Activated CD4-positive, CD25-positive, alpha-beta regulatory T cell treated with anti-CD3 and anti-CD28 coated beads, Interleukin-2, amount 50 U/mL, for 72 hours (primary cell): ENCODE measurements around the gene PLA2G2F.

Experiments
- DNase-seq: peaks from one replicate; pipeline ENCODE4 v3.0.0; 2021

PLA2G2F gene

DNA sequence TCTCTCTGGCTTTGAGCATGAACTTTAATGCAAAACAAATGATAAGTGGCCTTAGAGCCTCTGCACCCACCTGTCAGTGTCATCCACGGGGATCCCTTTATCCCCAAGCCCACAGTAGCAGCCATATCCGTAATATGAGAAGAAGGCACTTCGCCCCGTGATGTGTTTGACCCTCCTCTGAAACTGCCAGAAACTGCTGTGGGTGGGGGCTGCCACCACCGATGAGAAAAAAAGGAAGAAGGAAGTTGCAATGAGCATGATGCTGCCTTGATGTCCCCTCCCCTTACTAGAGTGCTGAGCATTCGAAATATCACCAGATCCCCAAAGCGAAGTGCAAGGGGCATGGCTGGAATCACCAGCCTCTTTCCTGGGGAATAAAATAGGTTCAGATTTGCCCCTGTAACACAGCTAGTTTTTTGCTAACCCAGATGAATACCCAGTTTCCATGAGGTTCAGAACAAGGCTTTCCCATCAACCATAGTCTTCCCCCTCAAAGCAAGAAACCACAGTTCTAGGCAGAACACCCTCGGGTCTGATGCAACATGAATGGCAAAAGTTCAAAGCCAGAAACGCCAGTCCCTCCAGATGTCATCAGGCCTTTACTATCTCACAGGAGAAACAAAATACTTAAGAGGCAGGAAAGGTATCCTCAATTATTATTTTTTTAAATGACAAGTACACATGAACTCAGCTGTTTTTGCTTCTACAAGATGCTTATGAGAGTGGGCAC is 36.0 kb downstream of the PLA2G2F start:
- no peak for DNase-seq

DNA sequence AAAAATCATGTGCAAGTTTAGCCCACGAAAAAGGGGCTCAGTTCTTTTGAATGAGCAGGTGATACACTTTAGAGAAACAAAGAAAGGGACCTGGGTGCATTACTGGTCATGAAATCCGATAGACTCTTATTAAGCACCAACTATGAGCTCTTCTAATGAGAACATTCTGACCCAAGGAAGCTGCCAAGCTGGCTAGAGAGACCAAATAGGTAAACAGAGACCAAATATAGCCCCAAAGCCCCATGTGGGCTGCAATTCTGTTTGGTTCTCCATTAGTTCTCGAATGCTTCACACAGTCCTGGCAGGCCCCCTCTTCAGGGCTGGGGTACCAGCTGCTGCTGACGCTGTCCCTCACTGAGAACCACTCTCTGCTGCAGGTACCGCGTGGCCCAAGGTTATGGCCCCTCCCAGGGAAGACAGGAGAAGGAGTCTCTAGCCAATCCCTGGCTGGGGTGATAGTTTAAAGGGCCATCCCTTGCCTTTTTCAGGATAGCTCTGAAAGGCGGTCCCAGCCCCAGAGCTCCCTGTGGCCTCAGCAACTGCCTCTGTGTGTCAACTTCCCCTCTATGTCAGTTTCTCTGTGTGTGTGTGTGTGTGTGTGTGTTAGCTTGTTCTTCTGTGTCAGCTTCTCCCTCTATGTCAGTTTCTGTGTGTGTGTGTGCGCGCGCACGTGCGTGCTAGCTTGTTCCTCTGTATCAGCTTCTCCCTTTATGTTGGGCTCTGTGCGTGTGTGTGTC is 39.7 kb downstream of the PLA2G2F start:
- DNase-seq: no peak

DNA sequence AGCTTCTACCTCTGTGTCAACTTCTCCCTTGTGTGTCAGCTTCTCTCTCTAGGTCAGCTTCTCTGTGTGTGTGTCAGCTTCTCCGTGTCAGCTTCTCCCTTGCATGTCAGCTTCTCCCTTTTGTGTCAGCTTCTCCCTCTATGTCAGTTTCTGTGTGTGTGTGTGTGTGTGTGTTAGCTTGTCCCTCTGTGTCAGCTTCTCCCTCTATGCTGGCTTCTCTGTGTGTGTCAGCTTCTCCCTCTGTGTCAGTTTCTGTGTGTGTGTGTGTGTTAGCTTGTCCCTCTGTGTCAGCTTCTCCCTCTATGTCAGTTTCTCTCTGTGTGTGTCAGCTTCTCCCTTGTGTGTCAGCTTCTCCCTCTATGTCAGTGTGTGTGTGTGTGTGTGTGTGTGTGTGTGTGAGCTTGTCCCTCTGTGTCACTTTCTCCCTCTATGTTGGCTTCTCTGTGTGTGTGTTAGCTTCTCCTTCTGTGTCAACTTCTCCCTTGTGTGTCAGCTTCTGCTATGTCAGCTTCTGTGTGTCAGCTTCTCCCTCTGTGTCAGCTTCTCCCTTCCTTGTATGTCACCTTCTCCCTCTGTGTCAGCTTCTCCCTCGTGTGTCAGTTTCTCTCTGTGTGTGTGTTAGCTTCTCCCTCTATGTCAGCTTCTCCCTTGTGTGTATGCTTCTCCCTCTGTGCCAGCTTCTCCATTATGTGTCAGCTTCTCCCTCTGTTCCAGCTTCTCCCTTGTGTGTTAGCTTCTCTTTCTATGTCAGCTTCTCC is 40.4 kb downstream of the PLA2G2F start:
- DNase-seq: no peak

DNA sequence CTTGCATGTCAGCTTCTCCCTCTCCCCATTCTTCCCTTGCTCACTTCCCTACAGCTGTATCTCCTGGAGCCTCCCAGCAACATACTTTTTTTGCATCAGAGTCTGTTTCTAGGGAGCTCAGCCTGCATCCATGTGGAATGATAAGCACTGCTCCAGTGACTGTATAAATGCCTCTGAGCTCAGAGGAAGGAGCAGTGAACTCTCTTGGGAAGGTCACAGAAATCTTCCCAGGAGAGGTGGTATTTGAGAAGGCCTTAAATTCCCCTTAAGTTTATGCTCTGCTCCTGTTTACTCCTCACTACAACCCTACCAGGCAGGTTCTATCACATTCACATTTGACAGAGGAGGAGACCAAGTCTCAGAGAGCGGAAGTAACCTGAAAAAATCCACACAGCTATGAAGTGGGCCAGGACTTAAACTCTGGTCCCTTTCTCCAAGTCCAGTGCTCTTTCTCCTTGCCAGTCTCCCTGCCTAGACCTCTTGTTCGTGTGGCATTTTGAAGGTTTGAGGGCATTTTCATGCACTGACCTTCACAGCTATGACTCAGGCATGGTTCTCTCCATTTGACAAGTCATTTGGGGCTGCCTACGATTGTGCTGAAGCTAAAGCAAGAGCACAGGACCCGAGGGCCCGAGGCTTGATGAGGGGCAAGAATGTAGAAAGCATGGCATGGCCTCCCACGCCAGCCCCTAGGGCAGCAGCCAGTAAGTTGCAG is 41.2 kb downstream of the PLA2G2F start:
- no peak for DNase-seq

DNA sequence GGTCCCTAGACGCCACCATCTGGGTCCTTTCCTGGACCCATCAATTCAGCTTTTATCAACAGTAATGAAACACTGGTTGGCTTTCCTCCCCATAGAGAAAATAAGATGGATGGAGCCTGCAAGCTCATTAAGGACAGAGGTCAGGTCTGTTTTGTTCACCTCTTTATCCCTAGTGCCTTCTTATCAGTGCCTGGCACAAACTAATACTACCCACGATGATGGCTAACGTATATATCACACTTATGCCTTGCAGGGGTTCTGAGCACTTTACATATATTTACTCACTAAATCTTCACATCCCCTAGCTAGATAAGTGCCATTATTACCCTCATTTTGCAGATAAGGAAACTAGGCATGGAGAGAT is 41.7 kb downstream of the PLA2G2F start:
- DNase-seq: no peak

DNA sequence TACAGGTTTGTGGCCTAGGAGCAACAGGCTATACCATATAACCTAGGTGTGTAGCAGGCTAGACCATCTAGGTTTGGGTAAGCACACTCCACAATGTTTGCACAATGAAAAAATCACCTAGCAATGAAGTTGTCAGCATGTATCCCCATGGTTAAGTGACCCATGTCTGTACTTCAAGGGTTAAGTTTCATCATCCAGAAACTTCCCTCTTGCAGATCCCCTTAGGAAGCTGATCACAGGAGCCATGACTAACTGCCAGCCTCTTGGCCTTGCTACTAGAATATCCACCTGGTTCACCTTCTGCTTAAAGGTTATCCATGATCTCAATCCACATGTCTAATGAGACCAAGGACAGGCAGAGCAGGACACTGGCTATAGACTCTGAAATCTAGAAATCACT is 43.3 kb downstream of the PLA2G2F start:
- no peak for DNase-seq

DNA sequence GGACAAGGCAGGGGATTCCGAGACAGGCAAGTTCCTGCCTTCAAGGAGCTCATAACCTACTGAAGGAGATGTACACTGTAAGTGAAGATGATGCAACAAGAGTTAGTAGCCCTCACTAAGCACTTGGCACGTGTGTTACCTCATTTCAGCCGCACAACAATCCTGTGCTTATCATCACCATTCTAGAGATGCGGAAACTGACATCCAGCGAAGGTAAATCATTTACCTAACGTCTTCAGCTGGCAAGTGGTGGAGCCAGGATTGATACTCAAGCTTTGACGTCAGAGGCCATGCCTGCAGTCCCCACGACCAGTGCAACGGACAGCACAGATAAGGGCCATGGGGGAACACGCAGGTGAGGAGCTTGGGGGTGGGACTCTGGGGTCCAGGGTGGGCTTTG is 43.9 kb downstream of the PLA2G2F start:
- DNase-seq: no peak

DNA sequence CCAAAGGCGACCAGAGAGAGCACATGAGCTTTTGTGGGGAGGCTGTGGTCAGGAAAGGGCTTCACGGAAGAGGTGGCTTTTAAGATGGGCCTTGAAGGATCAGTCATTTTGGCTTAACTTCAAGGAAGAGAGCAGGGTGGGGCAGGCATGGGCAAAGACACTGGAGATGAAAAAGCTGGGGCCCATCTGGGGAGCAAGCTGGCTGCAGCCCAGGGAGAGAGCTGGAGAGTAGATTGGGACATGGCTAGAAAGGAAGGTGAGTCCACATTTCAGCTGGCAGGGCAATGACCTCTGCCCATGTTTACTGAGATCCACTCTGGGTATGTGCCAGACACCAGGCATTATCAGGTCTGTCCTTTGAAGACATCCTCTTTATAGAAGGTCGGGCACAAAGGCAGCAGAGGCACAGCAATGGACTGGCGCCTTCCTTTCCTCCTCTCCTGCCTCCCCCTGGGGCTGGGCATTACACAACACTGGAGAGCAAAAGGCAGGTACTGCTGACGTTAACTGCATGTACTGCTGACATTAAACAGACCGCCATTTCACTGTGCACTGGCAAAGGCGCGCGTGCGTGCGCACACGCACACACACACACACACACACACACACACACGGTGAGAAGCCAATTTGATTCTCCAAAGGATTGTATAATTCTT is 44.6 kb downstream of the PLA2G2F start:
- DNase-seq: no peak

DNA sequence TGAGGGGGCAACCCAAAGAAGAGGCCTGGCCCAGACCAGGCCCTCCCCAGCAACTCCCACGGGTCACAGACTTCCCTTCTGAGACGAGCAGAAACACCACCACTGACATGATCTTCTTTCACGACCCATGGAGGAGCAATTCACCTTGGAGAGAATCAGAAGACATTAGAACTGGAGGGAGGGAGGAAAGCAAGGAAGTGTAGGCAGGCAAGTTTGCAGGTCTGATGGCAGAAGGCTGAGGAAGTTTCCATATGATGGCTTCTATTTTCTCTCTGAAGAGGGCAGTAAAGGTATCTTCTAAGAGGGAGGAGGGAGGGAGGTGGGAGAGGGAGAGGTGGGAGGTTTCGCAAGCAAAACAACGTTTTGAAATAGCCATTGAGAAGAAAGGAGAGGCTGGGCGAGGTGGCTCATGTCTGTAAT is 45.4 kb downstream of the PLA2G2F start:
- no peak for DNase-seq

DNA sequence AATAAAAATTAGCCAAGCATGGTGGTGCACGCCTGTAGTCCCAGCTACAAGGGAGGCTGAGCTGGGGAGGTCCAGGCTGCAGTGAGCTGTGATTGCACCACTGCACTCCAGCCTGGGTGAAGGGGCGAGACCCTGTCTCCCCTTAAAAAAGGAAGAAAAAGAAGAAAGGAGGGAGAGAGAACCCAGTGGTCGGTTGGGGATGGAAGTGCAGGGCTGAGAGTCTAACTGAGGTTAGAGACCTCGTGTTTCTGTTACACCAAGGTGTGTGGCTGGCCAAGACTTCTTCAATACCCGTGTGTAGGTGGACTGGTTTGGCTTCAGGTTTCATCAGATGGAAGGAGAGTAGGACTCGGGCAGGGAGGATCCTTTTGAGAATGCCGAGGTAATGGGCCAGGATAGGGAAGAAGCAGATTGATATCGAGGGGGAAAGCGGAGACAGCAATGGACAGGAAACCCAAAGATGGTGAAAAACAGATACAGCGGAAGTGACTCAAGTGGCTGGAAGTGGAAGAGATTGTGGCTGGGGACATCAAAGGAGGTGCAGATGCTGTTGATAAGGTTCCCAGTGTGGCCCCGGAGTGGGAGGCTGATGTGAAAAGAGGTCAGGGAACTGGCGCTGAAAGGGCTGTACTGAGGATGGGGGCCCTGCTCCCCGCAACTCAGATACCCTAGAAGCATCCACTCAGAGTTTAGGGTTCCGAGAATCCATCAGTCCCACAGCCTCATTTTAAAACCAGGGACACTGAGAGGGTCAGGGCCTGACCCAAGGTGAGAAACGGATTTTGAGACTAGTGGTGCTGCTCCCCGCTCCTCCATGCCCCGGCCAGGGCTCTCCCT is 46.1 kb downstream of the PLA2G2F start:
- peak; percentile 52 for DNase-seq

DNA sequence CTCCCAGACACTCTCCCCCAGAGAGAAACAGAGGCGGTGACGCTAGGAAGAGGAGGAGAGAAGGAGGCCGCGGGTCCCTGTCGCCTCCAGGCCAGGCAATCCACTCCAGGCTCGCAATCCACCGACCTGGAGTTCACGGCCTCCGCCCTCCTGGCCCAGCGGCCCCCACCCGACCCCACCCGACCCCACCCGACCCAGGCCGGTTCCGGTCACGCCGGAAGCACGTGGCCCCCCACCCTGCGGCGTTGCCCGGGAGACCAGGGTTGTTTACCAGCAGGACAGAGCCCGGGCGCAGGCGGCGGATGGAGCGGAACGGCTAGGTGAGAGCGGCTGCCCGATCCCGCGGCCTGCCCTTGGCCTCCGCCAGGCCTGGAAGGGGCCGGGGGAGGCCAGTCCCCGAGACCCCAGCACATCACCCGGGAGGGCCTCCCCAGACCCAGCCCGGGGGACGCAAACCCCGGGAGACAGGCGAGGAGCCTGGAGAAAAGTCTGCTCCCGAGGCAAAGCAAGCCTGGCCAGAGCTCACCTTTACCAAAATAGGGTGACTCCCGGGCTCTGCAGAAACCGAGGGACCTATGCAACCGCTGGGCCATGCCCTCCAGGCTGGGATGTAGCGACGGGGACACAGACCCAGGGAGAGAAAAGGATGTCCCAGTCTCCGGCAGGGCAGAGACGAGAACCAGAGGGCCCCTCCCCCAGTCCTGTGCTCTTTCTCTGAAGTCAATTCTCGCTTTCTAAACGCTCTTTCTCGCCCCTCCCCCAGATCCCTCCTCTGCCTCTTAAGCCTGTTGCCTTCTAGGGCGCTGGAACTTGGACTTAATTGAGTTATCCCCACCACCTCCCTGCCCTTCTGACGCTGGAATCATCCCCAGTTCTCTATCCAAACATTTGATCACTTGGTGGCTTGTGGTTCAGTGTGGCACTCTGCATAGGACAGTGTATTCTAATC is 47.0 kb downstream of the PLA2G2F start, which contains the start of the genes PLA2G2C and UBXN10:
Gene PLA2G2C (minus strand): TSS at position 685 of the 949 bp plus-strand sequence. CDS start 9,155 bp downstream, outside the sequence.
Gene UBXN10 (plus strand): TSS at position 263 of the 949 bp plus-strand sequence. CDS start 4,466 bp downstream, outside the sequence.
- DNase-seq: peak; percentile 55

DNA sequence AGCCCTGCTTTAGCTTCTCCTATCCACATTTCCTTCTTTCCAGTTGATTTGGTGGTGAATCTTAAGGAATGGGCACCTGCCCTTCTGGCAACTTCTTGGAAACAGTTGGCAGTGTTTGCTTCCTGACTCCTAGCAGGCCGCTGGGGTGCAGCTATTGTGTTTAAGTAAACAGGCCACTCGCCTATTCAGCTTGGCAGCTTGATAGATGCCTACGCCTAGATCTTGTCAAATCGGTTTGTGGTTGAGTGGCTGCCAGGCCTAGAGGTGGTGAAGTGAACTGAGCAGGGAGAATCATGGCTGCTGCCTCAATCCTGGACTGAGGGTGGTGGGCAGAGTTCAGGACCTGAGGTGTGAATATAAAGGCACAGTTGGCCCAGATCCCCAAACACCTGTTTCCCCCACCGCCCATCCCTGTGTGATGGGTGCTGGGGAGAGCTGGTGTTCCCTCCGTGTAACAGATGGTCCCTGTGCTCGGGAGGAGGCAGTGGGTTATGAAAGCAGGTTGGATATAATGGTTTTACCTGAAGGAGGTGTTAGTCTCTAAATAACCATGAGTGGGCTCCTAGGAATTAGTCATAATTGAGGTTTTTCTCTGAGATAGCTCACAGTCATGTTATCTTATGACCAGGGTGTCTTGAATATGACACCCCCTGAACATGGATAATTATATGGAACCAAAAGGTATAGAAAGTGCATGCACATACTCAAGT is 48.1 kb downstream of the PLA2G2F start:
- DNase-seq: no peak

DNA sequence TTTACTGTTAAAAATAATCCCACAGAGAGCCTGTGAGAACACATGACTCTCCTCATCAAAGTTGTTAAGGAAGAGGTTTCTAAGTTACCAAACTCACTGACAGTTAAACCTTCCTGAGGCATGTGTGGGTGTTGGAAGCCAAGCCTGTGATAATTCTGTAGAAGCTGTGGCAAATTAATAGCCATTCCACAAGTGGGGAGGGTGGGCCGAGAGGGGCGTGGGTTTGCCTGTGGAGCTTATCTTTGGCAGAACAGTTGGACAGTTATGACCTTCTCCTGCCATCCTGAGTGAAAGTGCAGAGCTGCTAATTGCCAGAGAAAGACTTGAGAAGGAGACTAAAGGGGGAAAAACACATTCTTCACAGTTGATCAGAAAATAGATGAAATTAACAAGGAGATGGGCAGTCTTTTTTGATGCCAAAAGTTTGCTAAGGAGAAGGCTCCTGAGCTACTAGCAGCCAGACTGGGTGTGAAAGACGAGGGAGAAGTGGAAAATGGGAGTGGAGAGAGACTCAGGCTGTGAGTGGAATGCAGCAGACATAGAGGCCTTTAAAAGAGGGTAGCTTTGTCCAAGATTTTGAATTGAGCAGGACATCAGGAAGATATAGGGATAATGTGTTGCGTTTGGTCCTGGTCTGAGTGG is 48.8 kb downstream of the PLA2G2F start:
- no peak for DNase-seq

DNA sequence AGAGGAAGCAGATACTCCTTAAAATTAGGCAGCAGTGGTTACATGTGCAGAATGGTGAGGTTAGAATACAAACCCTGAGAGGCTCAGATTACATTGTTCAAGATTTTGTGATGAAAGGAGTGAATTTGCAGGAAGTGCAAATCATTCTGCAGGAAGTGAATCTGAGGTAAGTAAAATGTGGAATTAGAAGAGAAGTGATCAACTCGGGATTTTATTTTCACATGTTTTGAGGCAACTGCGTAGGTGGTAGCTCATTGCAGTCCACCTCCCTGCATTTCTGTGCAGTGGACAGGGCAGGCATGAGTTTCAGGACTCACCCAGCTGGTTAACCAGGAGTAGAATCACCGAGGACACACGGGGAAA is 49.3 kb downstream of the PLA2G2F start:
- no peak for DNase-seq

DNA sequence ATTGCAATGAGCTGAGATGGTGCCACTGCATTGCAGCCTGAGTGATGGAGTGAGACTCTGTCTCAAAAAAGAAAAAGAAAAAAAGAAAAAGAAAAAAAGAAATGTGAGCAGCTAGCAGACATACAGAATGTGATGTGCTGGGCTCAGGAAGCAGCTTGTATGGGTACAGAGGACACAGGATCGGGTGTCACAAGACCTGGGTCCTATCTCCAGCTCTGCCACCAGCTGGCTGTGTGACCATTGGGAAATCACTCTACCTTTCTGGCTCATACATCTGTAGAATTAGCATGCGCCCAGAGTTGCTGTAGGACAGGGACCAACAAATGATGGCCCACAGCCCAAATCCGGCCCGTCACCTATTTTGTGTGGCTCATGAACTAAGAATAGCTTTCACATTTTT is 50.5 kb downstream of the PLA2G2F start:
- no peak for DNase-seq

DNA sequence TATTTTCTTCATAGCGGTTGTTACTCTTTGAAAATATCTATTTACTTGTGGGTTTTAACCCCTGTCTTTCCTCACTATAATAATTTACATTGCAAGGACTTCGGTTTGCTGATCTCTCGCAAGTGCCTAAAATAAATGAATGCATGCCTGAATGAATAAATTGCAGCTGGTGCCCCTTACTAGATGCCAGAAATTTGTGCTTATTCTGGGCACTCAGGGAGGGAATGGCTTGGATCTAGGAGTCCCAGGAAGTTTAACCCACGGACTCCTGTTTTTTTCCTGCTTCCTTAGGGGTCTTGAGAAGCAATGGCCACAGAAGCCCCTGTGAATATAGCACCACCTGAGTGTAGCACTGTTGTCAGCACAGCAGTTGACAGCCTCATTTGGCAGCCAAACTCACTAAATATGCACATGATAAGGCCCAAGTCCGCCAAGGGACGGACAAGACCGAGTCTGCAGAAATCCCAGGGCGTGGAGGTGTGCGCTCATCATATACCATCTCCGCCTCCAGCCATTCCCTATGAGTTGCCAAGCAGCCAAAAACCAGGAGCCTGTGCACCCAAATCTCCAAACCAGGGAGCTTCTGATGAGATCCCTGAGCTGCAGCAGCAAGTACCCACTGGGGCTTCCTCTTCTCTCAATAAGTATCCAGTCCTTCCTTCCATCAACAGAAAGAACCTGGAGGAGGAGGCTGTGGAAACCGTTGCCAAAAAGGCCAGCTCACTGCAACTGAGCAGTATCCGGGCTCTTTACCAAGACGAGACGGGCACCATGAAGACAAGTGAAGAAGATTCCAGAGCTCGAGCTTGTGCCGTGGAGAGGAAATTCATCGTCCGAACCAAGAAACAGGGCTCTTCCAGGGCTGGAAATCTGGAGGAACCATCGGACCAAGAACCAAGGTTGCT is 51.4 kb downstream of the PLA2G2F start:
- no peak for DNase-seq

DNA sequence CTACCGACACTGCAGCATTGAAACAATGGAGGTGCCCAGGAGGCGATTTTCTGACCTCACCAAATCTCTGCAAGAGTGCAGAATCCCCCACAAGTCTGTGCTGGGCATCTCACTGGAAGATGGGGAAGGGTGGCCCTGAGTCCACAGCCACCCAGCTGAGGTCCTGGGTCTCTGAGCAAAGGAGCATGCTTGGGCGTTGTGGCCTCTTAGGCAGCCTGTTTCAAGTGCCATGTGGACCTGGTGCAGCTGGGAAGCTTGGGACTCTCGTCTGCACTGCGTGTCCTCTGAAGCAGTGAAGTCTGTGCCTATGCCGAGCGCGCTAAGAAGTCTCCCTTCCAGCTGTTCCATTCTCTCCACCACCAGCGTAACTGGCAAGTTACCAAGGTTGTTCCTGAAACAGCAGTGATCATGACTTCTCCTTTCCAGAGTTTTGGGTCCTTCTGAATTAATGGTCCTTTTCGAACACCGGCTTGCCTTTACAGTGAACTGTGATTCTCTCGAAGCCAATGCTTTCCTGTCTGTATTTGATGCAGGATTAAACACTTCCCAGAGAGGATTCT is 52.2 kb downstream of the PLA2G2F start:
- no peak for DNase-seq

DNA sequence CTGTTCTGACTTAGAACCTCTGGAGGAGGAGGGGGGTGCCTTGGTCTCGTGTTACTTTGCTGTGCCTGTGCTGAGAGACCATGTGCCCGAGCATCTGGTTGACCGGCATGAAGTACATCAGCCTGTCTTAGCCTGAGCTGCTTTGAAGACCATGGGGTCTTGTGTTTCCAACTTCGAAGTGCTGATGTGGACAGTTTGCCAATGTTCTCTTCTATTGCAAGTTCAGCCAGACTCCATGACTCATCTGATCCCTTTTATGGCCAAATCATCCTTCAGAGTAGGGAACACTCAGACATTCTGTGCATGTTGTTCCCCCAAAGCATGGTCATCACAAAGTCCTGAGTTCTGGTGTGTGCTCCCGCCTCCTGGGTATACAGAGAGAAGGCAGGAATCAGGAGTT is 53.2 kb downstream of the PLA2G2F start:
- no peak for DNase-seq
